ENCODE measurements around the gene CRELD2. TPM values are rescaled to one million over a fixed set of nuclear protein-coding genes. Genes with fewer than 3 reads are reported as not detected.

The CRELD2 gene
- polyA plus RNA-seq, 2 of the 4 experiments (the other 2 are of a cell fraction) = 15.1 to 18.7 TPM

DNA sequence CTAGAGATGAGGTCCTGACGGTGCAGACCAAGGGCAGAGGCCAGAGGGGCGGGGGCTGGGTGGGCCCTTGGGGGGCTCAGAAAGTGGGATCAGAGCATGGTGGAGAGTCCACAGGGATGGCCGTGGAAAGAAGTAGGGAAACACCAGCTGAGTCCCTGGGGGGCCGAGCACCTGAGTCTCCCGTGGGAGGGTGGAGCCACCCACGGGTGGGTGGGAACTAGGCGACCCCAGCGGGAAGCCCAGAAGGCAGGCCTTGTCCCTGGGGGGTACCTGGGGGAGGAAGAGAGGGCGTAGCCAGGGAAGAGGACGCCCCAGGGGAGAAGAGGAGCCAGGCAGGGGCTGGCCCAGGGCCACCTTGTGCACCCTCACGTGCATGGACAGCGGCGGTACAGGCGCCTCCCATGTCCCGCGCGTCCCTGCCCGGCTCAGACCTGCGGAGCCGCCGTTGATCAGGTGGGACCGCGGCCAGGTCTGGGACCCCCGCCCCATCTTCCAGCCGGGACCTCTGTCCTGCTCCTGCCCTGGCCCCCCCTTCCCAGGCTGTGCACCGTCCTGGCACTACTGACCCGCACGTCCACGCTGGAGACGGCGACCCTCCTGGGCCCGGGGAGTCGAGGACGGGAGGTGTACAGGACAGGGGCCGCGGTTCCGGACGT, 10.2 kb downstream of the CRELD2 start:
- H3K4me1 ChIP-seq = peaks cover 9% of the 10 kb centered on the region
- DNase-seq (ENCODE audit: low read depth in 1 of 2, low spot score in 1 of 2) (no peak), ATAC-seq (no peak), FAIRE-seq (no peak)
- TF ChIP-seq NPAS2 (CRISPR knock-in tag; IDR thresholded peaks at IDR 0.05; ENCODE audit: borderline replicate concordance) = no peak
- no peak for TF ChIP-seq RARB (CRISPR knock-in tag; IDR thresholded peaks at IDR 0.05)
- TF ChIP-seq POLR2AphosphoS2 (conservative IDR thresholded peaks at IDR 0.05; ENCODE audit: low read length) = no peak
- TF ChIP-seq, protein P1, sequence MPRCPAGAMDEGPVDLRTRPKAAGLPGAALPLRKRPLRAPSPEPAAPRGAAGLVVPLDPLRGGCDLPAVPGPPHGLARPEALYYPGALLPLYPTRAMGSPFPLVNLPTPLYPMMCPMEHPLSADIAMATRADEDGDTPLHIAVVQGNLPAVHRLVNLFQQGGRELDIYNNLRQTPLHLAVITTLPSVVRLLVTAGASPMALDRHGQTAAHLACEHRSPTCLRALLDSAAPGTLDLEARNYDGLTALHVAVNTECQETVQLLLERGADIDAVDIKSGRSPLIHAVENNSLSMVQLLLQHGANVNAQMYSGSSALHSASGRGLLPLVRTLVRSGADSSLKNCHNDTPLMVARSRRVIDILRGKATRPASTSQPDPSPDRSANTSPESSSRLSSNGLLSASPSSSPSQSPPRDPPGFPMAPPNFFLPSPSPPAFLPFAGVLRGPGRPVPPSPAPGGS (IDR thresholded peaks at IDR 0.05) = no peak
- no peak for TF ChIP-seq RCOR1 (IDR thresholded peaks at IDR 0.05; ENCODE audit: low read depth, low read length)
- TF ChIP-seq, protein P2, sequence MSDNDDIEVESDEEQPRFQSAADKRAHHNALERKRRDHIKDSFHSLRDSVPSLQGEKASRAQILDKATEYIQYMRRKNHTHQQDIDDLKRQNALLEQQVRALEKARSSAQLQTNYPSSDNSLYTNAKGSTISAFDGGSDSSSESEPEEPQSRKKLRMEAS (IDR thresholded peaks at IDR 0.05) = no peak
- TF ChIP-seq, protein P3, sequence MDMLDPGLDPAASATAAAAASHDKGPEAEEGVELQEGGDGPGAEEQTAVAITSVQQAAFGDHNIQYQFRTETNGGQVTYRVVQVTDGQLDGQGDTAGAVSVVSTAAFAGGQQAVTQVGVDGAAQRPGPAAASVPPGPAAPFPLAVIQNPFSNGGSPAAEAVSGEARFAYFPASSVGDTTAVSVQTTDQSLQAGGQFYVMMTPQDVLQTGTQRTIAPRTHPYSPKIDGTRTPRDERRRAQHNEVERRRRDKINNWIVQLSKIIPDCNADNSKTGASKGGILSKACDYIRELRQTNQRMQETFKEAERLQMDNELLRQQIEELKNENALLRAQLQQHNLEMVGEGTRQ (IDR thresholded peaks at IDR 0.05) = no peak
- no peak overlapping the region; a peak in 1 of 6 replicates for H3K27ac ChIP-seq
- ChIA-PET POLR2A (no interaction called here), CTCF (interaction anchor here (1.9 to 3.6 kb wide), 3 partner anchors 65 to 101 kb away, joined by 10 to 30 read pairs (median 12); no protein-coding TSS in a partner anchor)
- no peaks in the 10 kb centered on the region for H3K9me3 ChIP-seq
- 66% methylated on average over 8 of the region's 38 CpGs for WGBS (ENCODE audit: missing lambda C conversion rate)
- peak overlapping the region; percentile 81; the same call in 1 of the 3 replicates for H3K4me2 ChIP-seq
- no peak overlapping the region for H3K4me3 ChIP-seq

DNA sequence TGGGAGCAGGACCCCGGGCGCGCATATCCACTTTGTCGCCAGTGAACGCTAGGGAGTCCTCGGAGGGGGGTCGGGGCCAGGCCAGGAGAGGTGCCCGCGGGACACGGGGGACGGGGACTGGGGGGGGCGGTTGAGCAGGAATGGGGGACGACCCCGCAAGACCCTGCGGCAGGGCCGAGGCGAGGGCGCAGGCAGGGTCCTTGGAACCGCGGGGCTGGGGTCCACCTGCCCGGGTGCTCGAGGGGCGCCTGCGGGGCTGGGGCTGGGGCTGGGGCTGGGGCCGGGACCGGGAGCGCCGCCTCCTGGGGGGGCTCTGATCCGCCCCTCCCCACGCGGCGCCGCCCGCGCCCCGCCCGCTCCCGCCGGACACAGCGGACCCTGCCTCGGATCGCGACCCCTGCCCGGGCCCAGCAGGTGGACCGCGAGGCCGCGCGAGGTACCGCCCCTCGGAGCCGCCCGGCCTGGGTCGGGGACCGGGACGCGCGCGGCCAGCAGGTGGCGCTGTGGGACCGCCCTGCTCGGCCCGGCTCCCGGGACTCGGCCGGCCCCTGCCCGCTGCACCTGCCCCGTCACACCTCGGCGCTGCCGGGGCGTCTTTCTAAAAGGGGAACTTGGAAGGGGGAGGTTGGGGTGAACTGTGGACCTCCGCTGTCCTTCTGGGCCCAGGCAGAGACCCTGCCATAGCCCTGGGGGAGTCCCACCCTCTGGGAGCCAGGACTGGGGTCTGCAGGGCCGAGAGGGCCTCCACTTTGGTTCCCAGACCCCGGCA, 11.0 kb downstream of the CRELD2 start:
- CTCF ChIA-PET = interaction anchor here (0.8 to 3.6 kb wide), 12 partner anchors 9 to 126 kb away, joined by 3 to 49 read pairs (median 6); no protein-coding TSS in a partner anchor
- H3K9me3 ChIP-seq = no peaks in the 10 kb centered on the region
- POLR2A ChIA-PET = no interaction called here
- peak overlapping the region in 1 of 2 experiments; percentile 69; a peak in 3 of 6 replicates for H3K27ac ChIP-seq
- peaks cover 16% of the 10 kb centered on the region for H3K4me1 ChIP-seq
- H3K4me2 ChIP-seq = peak overlapping the region; percentile 81
- H3K4me3 ChIP-seq = 0 out of 3 replicates have a peak overlapping the region, but pooled peaks have one; percentile 30
- FAIRE-seq (no peak), DNase-seq (ENCODE audit: low read depth in 1 of 2, low spot score in 1 of 2) (no peak), ATAC-seq (peak; percentile 83 to 87)
- no peak for TF ChIP-seq ZNF302 (CRISPR knock-in tag; IDR thresholded peaks at IDR 0.05)
- TF ChIP-seq CBX2 (IDR thresholded peaks at IDR 0.05; ENCODE audit: borderline replicate concordance, low read depth) = no peak
- TF ChIP-seq RAD21 (conservative IDR thresholded peaks at IDR 0.05 in 1 of 2, IDR thresholded peaks at IDR 0.05 in 1 of 2) = peak; percentile 73 to 87
- TF ChIP-seq, protein P2 (IDR thresholded peaks at IDR 0.05) = no peak
- TF ChIP-seq, protein P4, sequence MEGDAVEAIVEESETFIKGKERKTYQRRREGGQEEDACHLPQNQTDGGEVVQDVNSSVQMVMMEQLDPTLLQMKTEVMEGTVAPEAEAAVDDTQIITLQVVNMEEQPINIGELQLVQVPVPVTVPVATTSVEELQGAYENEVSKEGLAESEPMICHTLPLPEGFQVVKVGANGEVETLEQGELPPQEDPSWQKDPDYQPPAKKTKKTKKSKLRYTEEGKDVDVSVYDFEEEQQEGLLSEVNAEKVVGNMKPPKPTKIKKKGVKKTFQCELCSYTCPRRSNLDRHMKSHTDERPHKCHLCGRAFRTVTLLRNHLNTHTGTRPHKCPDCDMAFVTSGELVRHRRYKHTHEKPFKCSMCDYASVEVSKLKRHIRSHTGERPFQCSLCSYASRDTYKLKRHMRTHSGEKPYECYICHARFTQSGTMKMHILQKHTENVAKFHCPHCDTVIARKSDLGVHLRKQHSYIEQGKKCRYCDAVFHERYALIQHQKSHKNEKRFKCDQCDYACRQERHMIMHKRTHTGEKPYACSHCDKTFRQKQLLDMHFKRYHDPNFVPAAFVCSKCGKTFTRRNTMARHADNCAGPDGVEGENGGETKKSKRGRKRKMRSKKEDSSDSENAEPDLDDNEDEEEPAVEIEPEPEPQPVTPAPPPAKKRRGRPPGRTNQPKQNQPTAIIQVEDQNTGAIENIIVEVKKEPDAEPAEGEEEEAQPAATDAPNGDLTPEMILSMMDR (IDR thresholded peaks at IDR 0.05) = peak; percentile 87
- TF ChIP-seq, protein P3 (IDR thresholded peaks at IDR 0.05) = no peak
- TF ChIP-seq RCOR1 (IDR thresholded peaks at IDR 0.05; ENCODE audit: low read depth, low read length) = no peak
- TF ChIP-seq MAFK (IDR thresholded peaks at IDR 0.05; ENCODE audit: partially characterized antibody) = no peak
- TF ChIP-seq SMC3 (IDR thresholded peaks at IDR 0.05) = peak; percentile 83
- no peak for TF ChIP-seq BHLHE40 (IDR thresholded peaks at IDR 0.05; ENCODE audit: low read depth, low read length)
- TF ChIP-seq ZSCAN20 (CRISPR knock-in tag; IDR thresholded peaks at IDR 0.05) = no peak
- TF ChIP-seq, protein P5, sequence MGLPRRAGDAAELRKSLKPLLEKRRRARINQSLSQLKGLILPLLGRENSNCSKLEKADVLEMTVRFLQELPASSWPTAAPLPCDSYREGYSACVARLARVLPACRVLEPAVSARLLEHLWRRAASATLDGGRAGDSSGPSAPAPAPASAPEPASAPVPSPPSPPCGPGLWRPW (IDR thresholded peaks at IDR 0.05) = no peak
- WGBS (ENCODE audit: missing lambda C conversion rate) = no CpG with 5 or more reads among the region's 75 CpGs

Measured in A549 (cell line).